Left renal pelvis (tissue), 4 donors: Measurements from ENCODE around the gene DPH7. TPM values are rescaled to one million over a fixed set of nuclear protein-coding genes. Genes with fewer than 3 reads are reported as not detected.
"Not testable (repeated sequence)": the region's sequence is repeated elsewhere in the genome, so short reads cannot be mapped to it uniquely, and the experiment has no call there.

Experiments
- DNase-seq, 4 donors: peaks; one replicate each; pipeline ENCODE4 v3.0.0-alpha.2; 2013; ENCODE audit warnings: low read depth in 4 of 4, low spot score in 3 of 4
- polyA plus RNA-seq, 4 donors: library from polyadenylated mRNA; unstranded; fragments of 120-200 nt; gene quantifications; one replicate each; pipeline ENCODE4 v1.2.1, GENCODE V29; 2013; ENCODE audit not compliant: insufficient read length in 4 of 4

DPH7 gene
- polyA plus RNA-seq, 4 donors, result 35.3 to 69.8 (median 41.6) TPM

- DNase-seq, result no peak
Measured at GRCh38 chr9:137606734-137607138, 28.0 kb upstream of the DPH7 start.

- DNase-seq, result no peak
Measured at GRCh38 chr9:137606005-137606621, 27.4 kb upstream of the DPH7 start.

GRCh38 chr9:137605121-137606004 lies 26.6 kb upstream of the DPH7 start, which contains the start of gene ARRDC1:
TSS of gene ARRDC1 (plus strand) at chr9:137605686. CDS start at chr9:137605718, 32 bp downstream.
- peak; percentile 59 to 82 (median 78) for DNase-seq

- DNase-seq, result no peak
Measured at GRCh38 chr9:137604345-137605086, 25.8 kb upstream of the DPH7 start.

GRCh38 chr9:137603879-137604278 lies 25.2 kb upstream of the DPH7 start:
- no peak for DNase-seq

- no peak for DNase-seq
Measured at GRCh38 chr9:137602661-137603060, 23.9 kb upstream of the DPH7 start.

GRCh38 chr9:137598943-137599342 lies 20.2 kb upstream of the DPH7 start:
- DNase-seq, result no peak

GRCh38 chr9:137596577-137596976 lies 17.9 kb upstream of the DPH7 start:
- DNase-seq, result not testable (repeated sequence)

GRCh38 chr9:137593176-137593575 lies 14.5 kb upstream of the DPH7 start:
- DNase-seq, result no peak

- DNase-seq, result no peak
Measured at GRCh38 chr9:137592767-137593166, 14.0 kb upstream of the DPH7 start.

- DNase-seq, result peak; percentile 70 to 86 (median 82)
Measured at GRCh38 chr9:137590469-137591383, 12.0 kb upstream of the DPH7 start, which contains the start of gene ZMYND19. TSS of gene ZMYND19 (minus strand) at chr9:137590512. CDS start at chr9:137590263, 249 bp downstream.

- no peak for DNase-seq
Measured at GRCh38 chr9:137590123-137590468, 11.4 kb upstream of the DPH7 start.

- DNase-seq, result no peak
Measured at GRCh38 chr9:137589441-137590122, 10.9 kb upstream of the DPH7 start.

GRCh38 chr9:137588891-137589290 lies 10.2 kb upstream of the DPH7 start:
- DNase-seq, result no peak

GRCh38 chr9:137588311-137588710 lies 9.6 kb upstream of the DPH7 start:
- no peak for DNase-seq

GRCh38 chr9:137586854-137587253 lies 8.1 kb upstream of the DPH7 start:
- DNase-seq, result no peak

GRCh38 chr9:137583957-137584356 lies 5.2 kb upstream of the DPH7 start:
- no peak for DNase-seq

- no peak for DNase-seq
Measured at GRCh38 chr9:137583347-137583746, 4.6 kb upstream of the DPH7 start.

- no peak for DNase-seq
Measured at GRCh38 chr9:137582286-137582860, 3.6 kb upstream of the DPH7 start.
